Measurements from ENCODE around the gene TIMM17A. TPM values are rescaled to one million over a fixed set of nuclear protein-coding genes. Genes with fewer than 3 reads are reported as not detected.

Gene TIMM17A
- total and polyA plus RNA-seq, 2 of the 8 experiments (the other 6 are each of a cell fraction or from before 2014, with no cell fraction given), result 30.3 to 57.1 TPM

- TF ChIP-seq CHD7 (IDR thresholded peaks at IDR 0.05; ENCODE audit: insufficient replicate concordance, low read length) (no peak), GABPA (IDR thresholded peaks at IDR 0.05; ENCODE audit: borderline replicate concordance, insufficient read depth, low read length) (no peak), ZNF274 (IDR thresholded peaks at IDR 0.05; ENCODE audit: borderline replicate concordance, extremely low read depth, low read length) (no peak), HDAC2 (IDR thresholded peaks at IDR 0.05; ENCODE audit: borderline replicate concordance in 1 of 2, low read depth in 2 of 2, low read length in 2 of 2) (no peak), TAF7 (optimal IDR thresholded peaks at IDR 0.05; ENCODE audit: borderline replicate concordance, low read depth, low read length) (no peak)
- TF ChIP-seq, protein P1, sequence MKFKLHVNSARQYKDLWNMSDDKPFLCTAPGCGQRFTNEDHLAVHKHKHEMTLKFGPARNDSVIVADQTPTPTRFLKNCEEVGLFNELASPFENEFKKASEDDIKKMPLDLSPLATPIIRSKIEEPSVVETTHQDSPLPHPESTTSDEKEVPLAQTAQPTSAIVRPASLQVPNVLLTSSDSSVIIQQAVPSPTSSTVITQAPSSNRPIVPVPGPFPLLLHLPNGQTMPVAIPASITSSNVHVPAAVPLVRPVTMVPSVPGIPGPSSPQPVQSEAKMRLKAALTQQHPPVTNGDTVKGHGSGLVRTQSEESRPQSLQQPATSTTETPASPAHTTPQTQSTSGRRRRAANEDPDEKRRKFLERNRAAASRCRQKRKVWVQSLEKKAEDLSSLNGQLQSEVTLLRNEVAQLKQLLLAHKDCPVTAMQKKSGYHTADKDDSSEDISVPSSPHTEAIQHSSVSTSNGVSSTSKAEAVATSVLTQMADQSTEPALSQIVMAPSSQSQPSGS (IDR thresholded peaks at IDR 0.05; ENCODE audit: low read length), result no peak
Measured at GRCh38 chr1:201930137-201930536, 25.2 kb upstream of the TIMM17A start (continued).
